HG03354 (cell line): ENCODE results near the gene SLC25A33.
"Not testable (repeated sequence)": the region's sequence is repeated elsewhere in the genome, so short reads cannot be mapped to it uniquely, and the experiment has no call there.

ENCODE experiments used
- ATAC-seq: cut with Tn5 transposase; IDR thresholded peaks from one replicate; pipeline ENCODE4 v1.9.1; 2021; ENCODE audit warnings: mild to moderate bottlenecking; ENCODE audit not compliant: unreplicated experiment, poor library complexity, severe bottlenecking

Gene SLC25A33

DNA sequence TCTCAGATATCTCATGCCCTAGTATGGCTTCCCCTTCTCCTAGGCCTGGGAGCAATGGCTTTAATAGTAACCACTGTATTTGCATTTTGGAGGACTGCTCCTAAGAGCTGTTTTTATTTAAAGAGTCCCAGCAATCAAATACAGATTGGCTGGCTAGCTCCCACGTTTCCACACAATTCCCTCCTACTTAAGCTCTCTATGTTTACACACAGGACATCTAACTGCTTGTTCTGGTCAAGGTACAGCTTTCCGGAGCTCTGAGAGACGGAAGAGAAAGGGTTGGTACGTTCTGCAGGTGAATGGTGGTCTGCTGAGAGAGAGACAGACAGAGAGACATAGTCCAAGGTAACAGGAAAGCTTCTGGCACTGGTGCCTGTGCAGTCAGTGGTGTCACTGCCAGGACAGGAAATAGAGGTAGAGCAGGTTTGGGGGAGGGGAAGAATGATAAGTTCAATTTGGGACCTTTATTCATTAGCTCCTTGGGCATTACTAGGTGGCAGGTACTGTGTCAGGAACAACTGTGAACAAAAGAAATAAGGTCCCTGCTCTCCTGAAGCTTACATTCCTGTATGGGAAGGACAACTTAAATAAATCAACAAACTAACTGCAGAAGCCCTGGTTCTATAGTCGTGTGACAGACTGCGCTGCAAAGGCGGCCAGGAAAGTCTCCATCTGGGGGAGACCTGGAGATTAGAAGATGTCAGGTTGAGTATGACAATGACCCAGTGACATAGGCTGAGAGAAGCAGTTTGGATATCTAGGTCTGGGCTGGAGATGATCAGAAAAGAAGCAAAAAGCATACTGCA lies 1.2 kb upstream of the SLC25A33 start:
- no peak for ATAC-seq

DNA sequence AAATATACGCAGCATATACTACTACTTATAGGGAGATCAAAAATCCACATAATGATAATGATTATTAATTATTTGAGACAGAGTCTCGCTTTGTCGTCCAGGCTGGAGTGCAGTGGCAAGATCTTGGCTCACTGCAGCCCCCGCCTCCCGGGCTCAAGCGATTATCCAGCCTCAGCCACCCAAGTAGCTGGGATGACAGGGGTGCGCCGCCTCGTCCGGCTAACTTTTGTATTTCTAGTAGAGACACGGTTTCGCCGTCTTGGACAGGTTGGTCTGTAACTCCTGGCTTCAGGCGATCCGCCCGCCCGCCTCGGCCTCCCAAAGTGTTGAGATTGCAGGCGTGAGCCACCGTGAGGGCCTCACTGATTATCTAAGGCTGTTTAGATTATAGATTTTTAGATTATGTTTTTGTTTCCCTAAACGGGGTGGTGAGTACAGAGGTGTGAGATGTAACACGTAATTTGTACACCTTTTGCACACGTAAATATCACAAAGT lies 548 bp upstream of the SLC25A33 start:
- no peak for ATAC-seq

GRCh38 chr1:9539829-9540550 lies 725 bp downstream of the SLC25A33 start:
- peak; percentile 45 for ATAC-seq

GRCh38 chr1:9542430-9542829 lies 3.2 kb downstream of the SLC25A33 start:
- ATAC-seq, result no peak

- ATAC-seq, result no peak
These were observed 5.7 kb downstream of the SLC25A33 start for GRCh38 chr1:9544926-9545325.

DNA sequence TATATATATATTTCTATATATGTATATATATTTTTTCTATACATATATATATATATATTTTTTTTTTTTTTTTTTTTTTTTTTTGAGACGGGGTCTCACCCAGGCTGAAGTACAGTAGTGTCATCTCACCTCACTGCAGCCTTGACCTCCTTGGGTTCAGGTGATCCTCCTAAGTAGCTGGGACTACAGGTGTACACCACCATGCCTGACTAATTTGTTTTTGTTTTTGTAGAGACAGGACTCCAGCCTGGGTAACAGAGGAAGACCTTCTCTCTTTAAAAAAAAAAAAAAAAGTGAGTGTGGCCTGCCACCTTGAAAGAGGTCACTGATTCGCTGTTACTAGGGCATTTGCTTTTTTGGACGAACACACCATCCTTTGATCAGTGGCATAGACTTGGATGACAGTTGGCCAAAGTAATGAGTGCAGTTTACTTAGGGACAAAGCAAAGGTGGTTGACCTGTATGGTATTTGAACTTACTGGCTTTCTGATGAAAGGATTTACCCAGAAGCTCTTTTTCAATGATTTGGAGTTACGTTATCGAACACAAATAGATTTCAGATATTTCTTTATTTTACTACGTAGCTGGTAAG lies 10.8 kb downstream of the SLC25A33 start:
- ATAC-seq, result no peak

DNA sequence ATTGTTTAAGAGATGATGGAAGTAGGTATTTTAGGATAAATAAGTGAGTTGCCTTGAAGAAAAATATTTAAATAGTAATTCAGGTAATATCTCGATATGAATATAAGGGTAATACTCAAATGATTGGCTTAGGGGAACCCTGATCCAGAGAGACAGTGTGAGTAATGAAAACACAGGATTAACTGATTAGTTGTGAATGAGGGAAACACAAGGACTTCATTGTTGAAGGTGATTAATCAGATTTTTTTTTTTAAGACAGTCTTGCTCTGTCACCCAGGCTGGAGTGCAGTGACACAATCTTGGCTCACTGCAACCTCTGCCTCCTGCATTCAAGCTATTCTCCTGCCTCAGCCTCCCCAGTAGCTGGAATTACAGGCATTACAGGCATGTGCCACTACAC lies 12.7 kb downstream of the SLC25A33 start:
- no peak for ATAC-seq

GRCh38 chr1:9553736-9554144 lies 14.5 kb downstream of the SLC25A33 start:
- ATAC-seq, result no peak

GRCh38 chr1:9555942-9556341 lies 16.7 kb downstream of the SLC25A33 start:
- no peak for ATAC-seq

DNA sequence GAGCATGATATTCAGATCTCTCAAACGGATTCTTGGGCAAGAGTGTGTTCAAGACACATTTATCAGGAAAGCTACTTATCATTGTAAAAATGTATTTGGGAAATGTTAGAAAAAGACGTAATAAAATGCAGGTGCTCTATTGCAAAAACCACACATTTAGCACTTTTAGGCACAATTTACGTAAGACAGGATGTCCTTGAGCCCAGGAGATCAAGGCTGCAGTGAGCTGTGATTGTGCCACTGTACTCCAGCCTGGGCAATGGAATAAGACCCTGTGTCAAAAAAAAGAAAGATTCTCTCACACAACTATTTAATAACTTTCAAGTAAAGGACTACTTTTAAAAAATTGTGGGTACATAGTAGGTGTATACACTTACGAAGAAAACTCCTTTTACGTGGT lies 18.4 kb downstream of the SLC25A33 start:
- no peak for ATAC-seq

DNA sequence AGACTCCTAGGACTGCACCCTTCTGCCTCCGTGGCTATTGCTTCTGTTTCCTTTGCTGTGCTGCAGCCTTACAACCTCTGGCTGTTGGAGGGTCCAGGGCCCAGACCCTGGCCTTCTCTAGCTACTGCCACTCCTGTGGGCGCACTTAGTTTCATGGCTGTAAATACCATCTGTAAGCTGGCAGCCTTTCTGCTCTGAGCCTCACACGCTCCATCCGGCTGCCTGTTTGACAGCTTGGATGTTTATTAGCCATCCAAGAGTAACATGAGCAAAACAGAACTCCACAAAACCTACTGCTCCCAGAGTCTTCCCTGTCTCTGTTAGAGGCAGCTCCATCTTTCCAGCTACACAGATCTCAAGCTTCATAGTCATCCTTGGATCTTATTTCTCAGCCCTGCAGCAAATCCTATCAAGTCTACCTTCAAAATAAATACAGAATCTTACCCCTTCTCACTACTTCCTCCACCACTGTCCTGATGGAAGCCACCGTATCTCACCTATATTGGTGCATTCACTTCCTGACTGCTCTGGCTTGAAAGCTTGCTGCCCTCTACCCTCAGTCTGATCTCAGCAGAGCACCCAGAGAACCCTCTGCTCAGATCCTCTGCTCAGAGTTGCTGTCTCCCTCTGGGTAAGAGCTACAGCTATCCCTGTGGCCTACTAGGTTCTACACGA lies 19.1 kb downstream of the SLC25A33 start:
- no peak for ATAC-seq

- no peak for ATAC-seq
These were observed 19.8 kb downstream of the SLC25A33 start for GRCh38 chr1:9558946-9559545.

DNA sequence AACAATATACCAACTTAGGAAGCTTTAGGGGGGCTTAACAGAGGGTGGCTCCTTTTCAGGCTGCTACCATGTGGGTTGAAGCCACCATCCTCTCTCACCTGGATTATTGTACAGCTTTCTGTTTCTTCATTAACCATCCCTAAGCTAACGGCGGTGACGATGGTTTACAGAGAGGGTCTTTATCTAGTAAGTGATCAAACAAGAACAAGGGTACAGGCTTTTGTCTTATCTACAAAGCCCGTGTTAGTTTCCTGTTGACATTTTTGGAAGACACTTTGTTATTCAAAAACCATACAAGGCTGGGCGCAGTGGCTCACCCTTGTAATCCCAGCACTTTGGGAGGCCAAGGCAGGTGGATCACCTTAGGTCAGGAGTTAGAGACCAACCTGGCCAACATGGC lies 20.4 kb downstream of the SLC25A33 start:
- ATAC-seq, result no peak

GRCh38 chr1:9560090-9560489 lies 20.8 kb downstream of the SLC25A33 start:
- ATAC-seq, result not testable (repeated sequence)

GRCh38 chr1:9561429-9561828 lies 22.2 kb downstream of the SLC25A33 start:
- ATAC-seq, result no peak

DNA sequence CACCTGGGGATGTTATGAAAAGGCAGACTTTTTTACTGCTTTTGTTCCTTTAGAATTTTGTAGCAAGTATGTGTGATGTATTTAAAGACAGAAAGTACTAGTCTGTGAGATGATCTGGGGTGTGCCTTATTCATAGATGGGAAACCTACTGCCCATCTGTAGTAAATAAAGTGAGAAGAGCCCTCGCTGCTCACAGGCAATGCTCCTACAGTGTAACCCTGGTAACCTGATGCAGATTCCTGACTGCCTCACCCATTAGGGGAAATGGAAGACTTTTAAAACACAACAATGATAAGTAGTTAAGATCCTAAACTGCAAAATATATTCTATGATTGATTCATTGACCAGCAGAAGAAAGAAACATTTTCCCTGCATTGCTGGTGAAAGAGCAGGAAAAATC lies 30.0 kb downstream of the SLC25A33 start:
- ATAC-seq, result no peak

DNA sequence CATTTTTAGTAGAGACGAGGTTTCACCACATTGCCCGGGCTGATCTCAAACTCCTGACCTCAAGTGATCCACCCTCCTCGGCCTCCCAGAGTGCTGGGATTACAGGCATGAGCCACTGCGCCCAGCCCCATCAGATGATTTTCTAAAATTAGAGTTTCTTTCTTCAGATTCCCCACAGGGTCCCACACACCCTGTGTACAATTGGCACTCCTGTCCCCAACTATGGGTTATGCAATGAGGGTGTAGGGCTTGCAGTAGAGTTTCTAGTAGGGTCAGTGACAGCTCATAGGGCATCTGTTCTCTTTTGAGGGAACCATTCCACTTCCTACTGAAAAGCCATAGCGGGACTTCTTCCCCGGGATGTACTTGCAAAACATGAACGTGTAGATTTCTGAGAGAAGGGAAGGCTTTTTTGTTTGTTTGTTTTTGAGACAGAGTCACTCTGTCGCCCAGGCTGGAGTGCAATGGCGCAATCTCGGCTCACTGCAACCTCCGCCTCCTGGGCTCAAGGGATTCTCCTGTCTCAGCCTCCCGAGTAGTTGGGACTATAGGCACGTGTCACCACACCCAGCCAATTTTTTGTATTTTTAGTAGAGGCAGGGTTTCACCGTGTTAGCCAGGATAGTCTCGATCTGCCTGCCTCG lies 31.7 kb downstream of the SLC25A33 start:
- not testable (repeated sequence) for ATAC-seq

DNA sequence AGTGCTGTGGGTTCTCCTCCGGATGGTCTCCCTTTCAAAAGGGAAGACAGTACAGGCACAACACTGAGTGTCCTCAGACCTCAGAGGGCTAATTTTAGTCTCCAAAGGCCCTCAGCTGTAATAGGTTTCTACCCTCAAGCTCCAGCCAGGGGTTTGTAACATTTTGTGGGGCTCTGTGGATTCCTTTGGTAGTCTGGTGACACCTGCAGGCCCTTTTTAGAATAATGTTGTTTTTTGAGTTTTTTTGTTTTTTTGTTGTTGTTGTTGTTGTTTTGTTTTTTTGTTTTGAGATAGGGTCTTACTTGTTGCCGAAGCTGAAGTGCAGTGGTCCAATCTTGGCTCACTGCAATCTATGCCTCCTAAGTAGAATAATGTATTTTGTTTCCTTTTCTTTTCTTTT lies 34.5 kb downstream of the SLC25A33 start:
- ATAC-seq, result no peak

- ATAC-seq, result no peak
These were observed 36.2 kb downstream of the SLC25A33 start for GRCh38 chr1:9575486-9575885.
